Esophagus squamous epithelium (tissue), 5 donors: ENCODE data around the gene HOXA13. TPM values are rescaled to one million over a fixed set of nuclear protein-coding genes. Genes with fewer than 3 reads are reported as not detected.

Experiments
- DNase-seq: peaks from one replicate; lab custom pipeline; 2025; lab: John Stamatoyannopoulos, UW
- H3K27ac ChIP-seq, 4 donors: fragments of 200-600 bp; sonication (generic); one replicate each; pipeline ENCODE4 v1.5.1; 2016 to 2019; ENCODE audit warnings: mild to moderate bottlenecking in 1 of 4
- H3K27me3 ChIP-seq, 4 donors: fragments of 200-600 bp; sonication (generic); 1 replicate in 3 of 4; 2 replicates in 1 of 4; pipeline versions ENCODE4 v1.5.1 to v1.6.0; 2017 to 2021; ENCODE audit warnings: antibody characterized with exemption in 1 of 4
- H3K36me3 ChIP-seq, 3 donors: fragments of 200-600 bp; sonication (generic); one replicate each; pipeline ENCODE4 v1.5.1; 2016 to 2019
- H3K4me1 ChIP-seq, 3 donors: fragments of 200-600 bp; sonication (generic); one replicate each; pipeline ENCODE4 v1.5.1; 2017 to 2019
- H3K4me3 ChIP-seq, 4 donors: fragments of 200-600 bp; sonication (generic); 1 replicate in 3 of 4; 2 replicates in 1 of 4; pipeline ENCODE4 v1.5.1; 2016 to 2019; ENCODE audit warnings: mild to moderate bottlenecking in 2 of 4, moderate library complexity in 1 of 4
- H3K9me3 ChIP-seq, 3 donors: fragments of 200-600 bp; sonication (generic); one replicate each; pipeline ENCODE4 v1.5.1; 2016 to 2019
- POLR2A ChIP-seq, 4 donors: fragments of 450-650 bp; IDR thresholded peaks; one replicate each; pipeline ENCODE4 v1.6.1; 2017; ENCODE audit warnings: antibody characterized with exemption in 4 of 4, mild to moderate bottlenecking in 4 of 4, moderate library complexity in 3 of 4
- WGBS, 2 donors: methylation state at CpG; one replicate each; pipeline ENCODE4 v1.1.5; 2018; 5-methylcytosine and 5-hydroxymethylcytosine counted together
- intact Hi-C: fragments of 100-400 bp; cut with DNase I; formaldehyde crosslinking; loops from one replicate; pipeline ENCODE4 v1.15.0; 2022
- total RNA-seq, 4 donors: library from RNA; depleted of rRNA; stranded (reverse); fragments of >200 nt; gene quantifications; one replicate each; pipeline ENCODE4 v1.1.0, GENCODE V29; 2016
- TF ChIP-seq, protein P1 (sequence below), 6 experiments: fragments of 450-650 bp in 4 of 6; fragments of 200-600 bp in 2 of 6; sonication (generic) in 2 of 6; IDR thresholded peaks; one replicate each; pipeline ENCODE4 v1.5.1; 2016 to 2019; ENCODE audit warnings: antibody characterized with exemption in 6 of 6, mild to moderate bottlenecking in 4 of 6, moderate library complexity in 4 of 6
- donor health status: DM: yes; HTN: yes; CAD: no.

The HOXA13 gene
- total RNA-seq, 4 donors from 2014 or later = not detected

DNA sequence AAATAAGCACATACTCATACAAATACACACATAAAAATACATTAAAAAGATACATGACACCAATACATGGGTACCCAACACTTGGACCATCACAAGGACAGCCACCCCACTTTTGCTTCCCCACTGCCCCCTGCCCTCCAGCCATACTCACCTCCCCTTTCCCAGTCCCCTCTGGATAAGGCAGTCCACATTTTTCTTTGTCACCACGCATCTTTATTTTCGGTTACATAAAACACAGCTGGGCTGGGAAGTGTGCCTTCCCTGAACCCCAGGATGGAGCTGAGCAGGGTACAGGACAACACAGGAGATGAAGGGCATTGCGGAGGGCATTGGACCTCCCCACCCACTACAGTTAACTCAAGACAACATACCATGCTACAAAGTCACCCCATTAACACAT, 46.4 kb downstream of the HOXA13 start:
- H3K4me1 ChIP-seq = peaks cover 23 to 79% (median 33%) of the 10 kb centered on the region in 3 donors
- no peak for DNase-seq
- WGBS, 2 donors = 79 to 87% methylated on average over 3 of the region's 3 CpGs
- no peak overlapping the region for H3K4me3 ChIP-seq
- intact Hi-C loops = loop anchor here (5.0 kb wide), 1 partner anchor 661 kb away; no protein-coding TSS in a partner anchor
- H3K36me3 ChIP-seq = no peaks in the 10 kb centered on the region
- H3K27me3 ChIP-seq = peaks cover 15 to 100% (median 60%) of the 10 kb centered on the region in 4 donors
- TF ChIP-seq, protein P1, sequence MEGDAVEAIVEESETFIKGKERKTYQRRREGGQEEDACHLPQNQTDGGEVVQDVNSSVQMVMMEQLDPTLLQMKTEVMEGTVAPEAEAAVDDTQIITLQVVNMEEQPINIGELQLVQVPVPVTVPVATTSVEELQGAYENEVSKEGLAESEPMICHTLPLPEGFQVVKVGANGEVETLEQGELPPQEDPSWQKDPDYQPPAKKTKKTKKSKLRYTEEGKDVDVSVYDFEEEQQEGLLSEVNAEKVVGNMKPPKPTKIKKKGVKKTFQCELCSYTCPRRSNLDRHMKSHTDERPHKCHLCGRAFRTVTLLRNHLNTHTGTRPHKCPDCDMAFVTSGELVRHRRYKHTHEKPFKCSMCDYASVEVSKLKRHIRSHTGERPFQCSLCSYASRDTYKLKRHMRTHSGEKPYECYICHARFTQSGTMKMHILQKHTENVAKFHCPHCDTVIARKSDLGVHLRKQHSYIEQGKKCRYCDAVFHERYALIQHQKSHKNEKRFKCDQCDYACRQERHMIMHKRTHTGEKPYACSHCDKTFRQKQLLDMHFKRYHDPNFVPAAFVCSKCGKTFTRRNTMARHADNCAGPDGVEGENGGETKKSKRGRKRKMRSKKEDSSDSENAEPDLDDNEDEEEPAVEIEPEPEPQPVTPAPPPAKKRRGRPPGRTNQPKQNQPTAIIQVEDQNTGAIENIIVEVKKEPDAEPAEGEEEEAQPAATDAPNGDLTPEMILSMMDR (IDR thresholded peaks at IDR 0.05) = no peak
- TF ChIP-seq POLR2A (IDR thresholded peaks at IDR 0.05) = no peak
- no peak overlapping the region for H3K27ac ChIP-seq
- H3K9me3 ChIP-seq = no peaks in the 10 kb centered on the region

DNA sequence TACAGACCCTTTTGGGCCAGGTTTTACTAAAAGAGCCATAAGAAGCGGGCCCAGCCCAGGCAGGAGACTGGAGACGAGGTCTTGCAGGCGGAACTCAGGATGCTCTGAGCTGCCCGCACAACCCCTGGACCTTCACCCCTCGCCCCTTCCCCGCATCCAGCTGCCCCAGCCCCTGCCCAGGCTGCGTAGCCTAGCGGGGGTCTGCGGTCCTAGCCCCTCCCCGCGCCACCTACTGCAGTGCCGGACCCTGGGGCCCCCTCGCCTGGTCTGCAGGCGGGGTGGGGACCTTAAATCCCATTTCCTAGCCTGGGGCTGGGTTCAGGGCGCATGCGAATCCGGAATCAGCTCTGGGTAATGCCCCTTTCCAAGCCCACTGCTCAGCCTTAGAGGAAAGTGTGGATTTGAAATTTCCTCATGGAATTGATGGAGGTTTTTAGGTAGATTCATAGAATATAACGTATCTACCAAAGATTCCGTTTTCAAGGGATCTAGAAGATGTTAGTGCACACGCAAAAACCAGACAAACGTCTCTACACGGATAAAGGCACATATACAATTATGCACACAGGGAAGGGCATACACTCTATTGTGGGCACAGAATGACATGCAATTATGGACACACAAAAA, 47.0 kb downstream of the HOXA13 start:
- no peak for DNase-seq
- TF ChIP-seq, protein P1 (IDR thresholded peaks at IDR 0.05) = no peak
- no peak for TF ChIP-seq POLR2A (IDR thresholded peaks at IDR 0.05)
- Histone ChIP-seq H3K4me1 (peaks cover 29 to 79% (median 38%) of the 10 kb centered on the region in 3 donors), H3K27me3 (peaks cover 12 to 100% (median 57%) of the 10 kb centered on the region in 4 donors), H3K4me3 (peak overlapping the region in 3 of 4 donors; percentile 37 to 64 (median 46)), H3K27ac (peak overlapping the region in 3 of 4 donors; percentile 7 to 30 (median 19)), H3K36me3 (no peaks in the 10 kb centered on the region), H3K9me3 (no peaks in the 10 kb centered on the region)
- intact Hi-C loops = loop anchor here (5.0 kb wide), 1 partner anchor 661 kb away; no protein-coding TSS in a partner anchor
- 35 to 60% methylated on average over 12 to 14 of the region's 22 CpGs for WGBS, 2 donors

DNA sequence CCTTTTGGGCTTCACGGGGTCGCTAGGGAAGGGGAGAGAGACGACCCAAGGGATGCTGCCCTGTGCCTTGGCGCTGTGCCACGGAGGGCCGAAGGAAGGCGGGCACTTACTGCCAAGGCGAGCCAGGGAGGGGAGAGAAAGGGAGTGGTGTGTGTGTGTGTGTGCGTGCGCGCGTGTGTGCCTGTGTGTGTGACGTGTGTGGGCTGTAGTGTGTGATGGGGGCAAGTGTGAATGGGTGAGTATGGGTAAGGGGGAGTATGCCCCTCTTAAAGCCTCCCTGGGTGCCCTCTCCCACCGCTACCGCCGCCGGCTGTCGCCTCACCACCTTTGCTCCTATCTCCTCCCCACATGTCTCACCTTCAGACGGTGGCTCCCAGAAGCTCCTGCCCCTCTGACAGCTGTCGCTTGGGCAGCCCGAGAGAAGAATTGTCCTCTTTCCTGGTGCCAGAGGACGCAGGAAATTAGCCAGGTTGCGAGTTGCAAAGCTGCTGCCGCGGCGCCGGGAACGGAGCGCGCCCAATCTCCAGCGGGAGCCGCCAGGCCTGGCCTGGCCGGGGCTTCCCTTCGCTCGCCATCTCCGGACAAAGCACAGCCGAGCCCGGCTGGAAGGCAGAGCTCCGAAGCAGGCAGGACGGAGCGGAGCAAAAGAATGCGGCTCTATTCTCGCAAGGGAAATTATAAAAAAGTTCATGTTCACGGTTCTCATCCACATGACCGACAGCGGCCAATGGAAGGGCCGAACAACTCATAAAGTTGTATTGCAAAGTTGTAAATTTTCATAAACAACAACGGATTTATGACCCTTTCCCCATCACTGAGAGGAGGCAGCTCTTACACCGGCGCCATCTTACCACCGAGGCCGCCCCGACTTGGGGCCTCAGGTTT, 47.7 kb downstream of the HOXA13 start, which contains the start of gene HOXA3:
Gene HOXA3 (minus strand): TSS at position 653 of the 885 bp plus-strand sequence. CDS start 41,943 bp downstream, outside the sequence.
- Histone ChIP-seq H3K27me3 (peaks cover 10 to 100% (median 54%) of the 10 kb centered on the region in 4 donors), H3K27ac (peak within 1 kb of the TSS in 3 of 4 donors; percentile 7 to 59 (median 19)), H3K36me3 (no peaks in the 10 kb centered on the region), H3K9me3 (no peaks in the 10 kb centered on the region), H3K4me3 (peak within 1 kb of the TSS; percentile 24 to 64 (median 42)), H3K4me1 (peaks cover 33 to 79% (median 40%) of the 10 kb centered on the region in 3 donors)
- intact Hi-C loops = loop anchor here (5.0 kb wide), 1 partner anchor 660 kb away; no protein-coding TSS in a partner anchor
- TF ChIP-seq POLR2A (IDR thresholded peaks at IDR 0.05) = no peak
- TF ChIP-seq, protein P1 (IDR thresholded peaks at IDR 0.05) = no peak
- DNase-seq = no peak
- 17% methylated on average over 28 to 45 of the region's 53 CpGs for WGBS, 2 donors

DNA sequence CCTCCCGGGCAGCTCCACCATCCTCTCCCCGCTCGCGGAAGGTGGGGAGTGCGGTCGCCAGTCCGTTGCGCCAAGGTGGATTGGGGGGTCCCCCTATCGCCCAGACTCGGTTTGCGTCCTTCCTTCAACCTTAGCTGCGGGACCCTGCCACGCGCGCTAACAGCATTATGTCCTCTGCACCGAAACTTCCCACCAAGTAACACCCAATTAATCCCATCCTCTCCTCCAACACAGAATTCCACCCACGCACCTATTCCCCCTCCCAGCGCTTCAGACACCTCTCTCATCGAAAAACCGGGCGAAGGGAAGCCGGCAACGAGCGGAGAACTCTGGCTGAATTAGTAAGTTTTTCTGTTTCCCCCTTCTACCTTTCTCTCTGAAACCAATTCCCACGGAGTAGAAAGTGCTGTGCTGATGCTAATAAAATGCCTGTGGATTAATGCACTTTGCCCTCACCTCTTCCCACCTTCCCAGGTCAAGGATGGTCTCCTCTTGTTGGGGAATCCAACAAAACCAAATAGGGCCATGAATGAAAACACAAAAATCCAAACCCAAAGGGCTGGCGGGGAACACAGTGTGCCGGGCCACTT, 48.5 kb downstream of the HOXA13 start:
- DNase-seq = no peak
- 14 to 16% methylated on average over 11 to 14 of the region's 27 CpGs for WGBS, 2 donors
- intact Hi-C loops = loop anchor here (5.0 kb wide), 1 partner anchor 659 kb away; no protein-coding TSS in a partner anchor
- Histone ChIP-seq H3K36me3 (no peaks in the 10 kb centered on the region), H3K4me1 (peaks cover 28 to 74% (median 40%) of the 10 kb centered on the region in 3 donors), H3K27me3 (peaks cover 10 to 100% (median 49%) of the 10 kb centered on the region in 4 donors), H3K4me3 (peak overlapping the region; percentile 24 to 64 (median 42)), H3K9me3 (no peaks in the 10 kb centered on the region), H3K27ac (peak overlapping the region in 3 of 4 donors; percentile 9 to 67 (median 59))
- TF ChIP-seq POLR2A (IDR thresholded peaks at IDR 0.05) = no peak
- TF ChIP-seq, protein P1 (IDR thresholded peaks at IDR 0.05) = no peak
